GM18858 (cell line): ENCODE measurements around the gene COL19A1.
"Not testable (repeated sequence)": the region's sequence is repeated elsewhere in the genome, so short reads cannot be mapped to it uniquely, and the experiment has no call there.

Experiments
- ATAC-seq: cut with Tn5 transposase; IDR thresholded peaks from one replicate; pipeline ENCODE4 v1.9.1; 2021; ENCODE audit not compliant: unreplicated experiment

COL19A1 gene

GRCh38 chr6:69954733-69955132 lies 88.4 kb downstream of the COL19A1 start:
- ATAC-seq, result no peak

GRCh38 chr6:69957985-69958559 lies 91.7 kb downstream of the COL19A1 start:
- ATAC-seq, result no peak

- no peak for ATAC-seq
These were observed 92.6 kb downstream of the COL19A1 start for GRCh38 chr6:69958978-69959377.

- ATAC-seq, result not testable (repeated sequence)
These were observed 99.6 kb downstream of the COL19A1 start for GRCh38 chr6:69965974-69966373.

- ATAC-seq, result no peak
These were observed 106.8 kb downstream of the COL19A1 start for GRCh38 chr6:69973138-69973537.

GRCh38 chr6:69973763-69974162 lies 107.4 kb downstream of the COL19A1 start:
- no peak for ATAC-seq

GRCh38 chr6:69974193-69974592 lies 107.8 kb downstream of the COL19A1 start:
- ATAC-seq, result no peak

GRCh38 chr6:69976591-69977090 lies 110.3 kb downstream of the COL19A1 start:
- ATAC-seq, result no peak

GRCh38 chr6:69980624-69981023 lies 114.3 kb downstream of the COL19A1 start:
- ATAC-seq, result no peak

- ATAC-seq, result no peak
These were observed 118.2 kb downstream of the COL19A1 start for GRCh38 chr6:69984506-69984905.

- ATAC-seq, result no peak
These were observed 118.8 kb downstream of the COL19A1 start for GRCh38 chr6:69985180-69985579.

- ATAC-seq, result no peak
These were observed 121.2 kb downstream of the COL19A1 start for GRCh38 chr6:69987550-69987949.

GRCh38 chr6:69988458-69989126 lies 122.2 kb downstream of the COL19A1 start:
- peak; percentile 66 for ATAC-seq

GRCh38 chr6:69994251-69994650 lies 127.9 kb downstream of the COL19A1 start:
- no peak for ATAC-seq

- ATAC-seq, result no peak
These were observed 141.8 kb downstream of the COL19A1 start for GRCh38 chr6:70008189-70008588.

- ATAC-seq, result not testable (repeated sequence)
These were observed 144.0 kb downstream of the COL19A1 start for GRCh38 chr6:70010339-70010738.

- ATAC-seq, result not testable (repeated sequence)
These were observed 156.8 kb downstream of the COL19A1 start for GRCh38 chr6:70023201-70023600.

- no peak for ATAC-seq
These were observed 161.9 kb downstream of the COL19A1 start for GRCh38 chr6:70028246-70028645.

- no peak for ATAC-seq
These were observed 162.6 kb downstream of the COL19A1 start for GRCh38 chr6:70028926-70029325.

GRCh38 chr6:70033781-70034180 lies 167.4 kb downstream of the COL19A1 start:
- no peak for ATAC-seq

- ATAC-seq, result no peak
These were observed 171.1 kb downstream of the COL19A1 start for GRCh38 chr6:70037445-70037844.

GRCh38 chr6:70040766-70041165 lies 174.4 kb downstream of the COL19A1 start:
- ATAC-seq, result no peak

- ATAC-seq, result no peak
These were observed 175.1 kb downstream of the COL19A1 start for GRCh38 chr6:70041411-70041810.
